Ishikawa (cell line): Measurements from ENCODE around the gene HECTD2.

Experiments used
- CEBPB ChIP-seq: IDR thresholded peaks from 2 replicates; pipeline ENCODE4 v1.6.1; 2012
- CREB1 ChIP-seq: IDR thresholded peaks from 2 replicates; pipeline ENCODE4 v1.6.1; 2012; ENCODE audit warnings: low read depth
- EGR1 ChIP-seq: IDR thresholded peaks from 2 replicates; pipeline ENCODE4 v1.6.1; 2012
- EP300 ChIP-seq: IDR thresholded peaks from 2 replicates; pipeline ENCODE4 v1.6.1; 2012; ENCODE audit warnings: borderline replicate concordance
- FOXM1 ChIP-seq: IDR thresholded peaks from 2 replicates; pipeline ENCODE4 v1.6.1; 2012; ENCODE audit warnings: low read depth, borderline replicate concordance
- MAX ChIP-seq: IDR thresholded peaks from 2 replicates; pipeline ENCODE4 v1.6.1; 2012
- NFIC ChIP-seq: IDR thresholded peaks from 2 replicates; pipeline ENCODE4 v1.6.1; 2012
- RAD21 ChIP-seq: IDR thresholded peaks from 2 replicates; pipeline ENCODE4 v1.6.1; 2012; ENCODE audit warnings: low read depth
- REST ChIP-seq: IDR thresholded peaks from 2 replicates; pipeline ENCODE4 v1.6.1; 2012; ENCODE audit warnings: low read depth, mild to moderate bottlenecking
- TAF1 ChIP-seq: IDR thresholded peaks from 2 replicates; pipeline ENCODE4 v1.6.1; 2012; ENCODE audit warnings: low read depth, mild to moderate bottlenecking
- TCF12 ChIP-seq: IDR thresholded peaks from 2 replicates; pipeline ENCODE4 v1.6.1; 2012; ENCODE audit warnings: low read depth
- TEAD4 ChIP-seq: IDR thresholded peaks from 2 replicates; pipeline ENCODE4 v1.6.1; 2012
- USF1 ChIP-seq: IDR thresholded peaks from 2 replicates; pipeline ENCODE4 v1.6.1; 2012
- YY1 ChIP-seq: IDR thresholded peaks from 2 replicates; pipeline ENCODE4 v1.6.1; 2012; ENCODE audit warnings: low read depth
- ZBTB7A ChIP-seq: IDR thresholded peaks from 2 replicates; pipeline ENCODE4 v1.6.1; 2012; ENCODE audit warnings: low read depth

The HECTD2 gene

GRCh38 chr10:91432175-91432574, 22.0 kb downstream of the HECTD2 start:
- TF ChIP-seq EP300 (no peak), USF1 (no peak), RAD21 (no peak), NFIC (no peak), CEBPB (no peak), TEAD4 (no peak)

- TF ChIP-seq NFIC: no peak
- no peak for TF ChIP-seq TAF1
- no peak for TF ChIP-seq MAX
Observed at GRCh38 chr10:91433620-91434019, 23.5 kb downstream of the HECTD2 start.

- no peak for TF ChIP-seq CEBPB
- no peak for TF ChIP-seq CREB1
- no peak for TF ChIP-seq EP300
Observed at GRCh38 chr10:91434041-91434440, 23.9 kb downstream of the HECTD2 start.

- no peak for TF ChIP-seq TAF1
- TF ChIP-seq EGR1: no peak
- no peak for TF ChIP-seq RAD21
- no peak for TF ChIP-seq YY1
- no peak for TF ChIP-seq CREB1
- TF ChIP-seq USF1: no peak
- no peak for TF ChIP-seq TCF12
- TF ChIP-seq ZBTB7A: no peak
- TF ChIP-seq CEBPB: no peak
- no peak for TF ChIP-seq MAX
- TF ChIP-seq EP300: no peak
- TF ChIP-seq REST: no peak
- no peak for TF ChIP-seq NFIC
- no peak for TF ChIP-seq TEAD4
- no peak for TF ChIP-seq FOXM1
Observed at GRCh38 chr10:91435241-91435640, 25.1 kb downstream of the HECTD2 start.

GRCh38 chr10:91444211-91445182, 34.4 kb downstream of the HECTD2 start:
- TF ChIP-seq USF1 (no peak), ZBTB7A (no peak), TAF1 (no peak), TEAD4 (no peak), CREB1 (no peak), EGR1 (no peak), TCF12 (no peak), MAX (no peak)

GRCh38 chr10:91452063-91452462, 41.9 kb downstream of the HECTD2 start:
- TF ChIP-seq FOXM1 (no peak), CEBPB (no peak)

- no peak for TF ChIP-seq TCF12
- no peak for TF ChIP-seq ZBTB7A
- no peak for TF ChIP-seq EP300
- TF ChIP-seq TAF1: no peak
- TF ChIP-seq EGR1: no peak
- TF ChIP-seq NFIC: no peak
- no peak for TF ChIP-seq REST
- no peak for TF ChIP-seq TEAD4
- no peak for TF ChIP-seq CEBPB
- no peak for TF ChIP-seq MAX
- TF ChIP-seq FOXM1: no peak
- TF ChIP-seq RAD21: no peak
- TF ChIP-seq USF1: no peak
- no peak for TF ChIP-seq YY1
- no peak for TF ChIP-seq CREB1
Observed at GRCh38 chr10:91453535-91453934, 43.4 kb downstream of the HECTD2 start.
